VCaP (cell line): ENCODE measurements around the gene APOH.

Experiments
- H3K27ac ChIP-seq: fragments of 450-650 bp; 2 replicates; pipeline ENCODE4 v1.5.1; 2017
- CTCF ChIP-seq: fragments of 450-650 bp; conservative IDR thresholded peaks from 2 replicates; pipeline ENCODE4 v1.5.1; 2017; ENCODE audit warnings: mild to moderate bottlenecking, moderate library complexity

Gene APOH

GRCh38 chr17:66207936-66208335 lies 21.3 kb downstream of the APOH start:
- no peak overlapping the region for H3K27ac ChIP-seq
- TF ChIP-seq CTCF: no peak

GRCh38 chr17:66203274-66204015 lies 25.8 kb downstream of the APOH start:
- TF ChIP-seq CTCF: no peak
- no peak overlapping the region for H3K27ac ChIP-seq

- peak overlapping the region; percentile 9; the same call in 1 of the 2 replicates for H3K27ac ChIP-seq
- TF ChIP-seq CTCF: peak; percentile 92
These were observed 28.5 kb downstream of the APOH start for GRCh38 chr17:66200685-66201092.

- no peak for TF ChIP-seq CTCF
- H3K27ac ChIP-seq: no peak overlapping the region
These were observed 31.0 kb downstream of the APOH start for GRCh38 chr17:66198242-66198641.

- peak overlapping the region; percentile 61; the same call in 1 of the 2 replicates for H3K27ac ChIP-seq
- TF ChIP-seq CTCF: no peak
These were observed 36.9 kb downstream of the APOH start for GRCh38 chr17:66192378-66192687.

- no peak for TF ChIP-seq CTCF
- peak within 1 kb of the TSS; percentile 61 for H3K27ac ChIP-seq
These were observed 37.4 kb downstream of the APOH start, which contains the start of gene CEP112 for GRCh38 chr17:66191593-66192377. TSS of gene CEP112 (minus strand) at chr17:66192133.

- H3K27ac ChIP-seq: peak overlapping the region; percentile 61
- no peak for TF ChIP-seq CTCF
These were observed 38.2 kb downstream of the APOH start for GRCh38 chr17:66190738-66191592.
